HEK293T (cell line): ENCODE measurements around the gene GAB4.
"Not testable (repeated sequence)": the region's sequence is repeated elsewhere in the genome, so short reads cannot be mapped to it uniquely, and the experiment has no call there.

Source experiments
- CTCF ChIA-PET: fragments of 350-600 bp; formaldehyde crosslinking; extraction: SDS; loops from one replicate; lab custom pipeline; 2021; ENCODE audit warnings: antibody characterized with exemption, inconsistent platforms; lab: Yijun Ruan, JAX
- POLR2A ChIA-PET: fragments of 350-600 bp; formaldehyde crosslinking; extraction: SDS; loops from one replicate; lab custom pipeline; 2020; ENCODE audit warnings: antibody characterized with exemption, inconsistent platforms; lab: Yijun Ruan, JAX
- DNase-seq: peaks from one replicate; pipeline ENCODE4 v3.0.0; 2012; ENCODE audit warnings: mixed read lengths; ENCODE audit errors: extremely low spot score
- ARNT ChIP-seq: fragments of 450-650 bp; IDR thresholded peaks from 2 replicates; pipeline ENCODE4 v1.6.1; 2017; ENCODE audit warnings: mild to moderate bottlenecking
- BHLHE40 ChIP-seq: fragments of 450-650 bp; IDR thresholded peaks from 2 replicates; pipeline ENCODE4 v1.6.1; 2016; ENCODE audit warnings: mild to moderate bottlenecking, moderate library complexity, borderline replicate concordance
- CTBP1 ChIP-seq: fragments of 450-650 bp; IDR thresholded peaks from 2 replicates; pipeline ENCODE4 v1.6.1; 2016; ENCODE audit warnings: borderline replicate concordance
- ELF4 ChIP-seq: fragments of 450-650 bp; IDR thresholded peaks from 2 replicates; pipeline ENCODE4 v1.6.1; 2017; ENCODE audit warnings: antibody characterized with exemption
- FOXA1 ChIP-seq: fragments of 450-650 bp; IDR thresholded peaks from 2 replicates; pipeline ENCODE4 v1.6.1; 2016; ENCODE audit warnings: mild to moderate bottlenecking
- FOXK2 ChIP-seq: fragments of 450-650 bp; IDR thresholded peaks from 2 replicates; pipeline ENCODE4 v1.6.1; 2016; ENCODE audit warnings: mild to moderate bottlenecking
- FOXM1 ChIP-seq: fragments of 450-650 bp; IDR thresholded peaks from 2 replicates; pipeline ENCODE4 v1.6.1; 2017; ENCODE audit warnings: mild to moderate bottlenecking, borderline replicate concordance
- HDGF ChIP-seq: fragments of 450-650 bp; IDR thresholded peaks from 2 replicates; pipeline ENCODE4 v1.6.1; 2017; ENCODE audit warnings: antibody characterized with exemption, borderline replicate concordance
- LEF1 ChIP-seq: fragments of 450-650 bp; IDR thresholded peaks from 2 replicates; pipeline ENCODE4 v1.6.1; 2017; ENCODE audit warnings: mild to moderate bottlenecking, borderline replicate concordance
- NFRKB ChIP-seq: fragments of 450-650 bp; IDR thresholded peaks from 2 replicates; pipeline ENCODE4 v1.6.1; 2016; ENCODE audit warnings: mild to moderate bottlenecking, moderate library complexity
- PKNOX1 ChIP-seq: fragments of 450-650 bp; IDR thresholded peaks from 2 replicates; pipeline ENCODE4 v1.6.1; 2016
- SP1 ChIP-seq: fragments of 450-650 bp; IDR thresholded peaks from 2 replicates; pipeline ENCODE4 v1.6.1; 2017
- SUZ12 ChIP-seq: fragments of 450-650 bp; IDR thresholded peaks from 2 replicates; pipeline ENCODE4 v1.6.1; 2016; ENCODE audit warnings: mild to moderate bottlenecking
- TARDBP ChIP-seq: fragments of 450-650 bp; IDR thresholded peaks from 2 replicates; pipeline ENCODE4 v1.6.1; 2016
- ZNF384 ChIP-seq: fragments of 450-650 bp; IDR thresholded peaks from 2 replicates; pipeline ENCODE4 v1.6.1; 2016

Gene GAB4

GRCh38 chr22:17035976-17036841 is 28.2 kb upstream of the GAB4 start:
- CTCF ChIA-PET, POLR2A ChIA-PET, DNase-seq: not testable (repeated sequence)

GRCh38 chr22:17035246-17035645 is 27.2 kb upstream of the GAB4 start:
- CTCF ChIA-PET: no interaction called here
- no peak for DNase-seq

GRCh38 chr22:17034532-17034931 is 26.5 kb upstream of the GAB4 start:
- CTCF ChIA-PET, POLR2A ChIA-PET, DNase-seq: not testable (repeated sequence)

More at GRCh38 chr22:17035246-17035645, 27.2 kb upstream of the GAB4 start:
- TF ChIP-seq NFRKB: no peak
- TF ChIP-seq FOXM1: no peak
- no peak for TF ChIP-seq BHLHE40
- TF ChIP-seq FOXA1: no peak
- TF ChIP-seq ZNF384: no peak
- no peak for TF ChIP-seq ARNT
- no peak for TF ChIP-seq FOXK2
- no peak for TF ChIP-seq CTBP1
- TF ChIP-seq TARDBP: no peak
- TF ChIP-seq ELF4: no peak
- POLR2A ChIA-PET: no interaction called here

- POLR2A ChIA-PET, DNase-seq, CTCF ChIA-PET: not testable (repeated sequence)
Measured at GRCh38 chr22:17032277-17032676, 24.3 kb upstream of the GAB4 start.

- POLR2A ChIA-PET, DNase-seq, CTCF ChIA-PET: not testable (repeated sequence)
Measured at GRCh38 chr22:17024380-17024779, 16.4 kb upstream of the GAB4 start.

GRCh38 chr22:17015552-17015951 is 7.5 kb upstream of the GAB4 start:
- DNase-seq, CTCF ChIA-PET, POLR2A ChIA-PET: not testable (repeated sequence)

- CTCF ChIA-PET, DNase-seq, POLR2A ChIA-PET: not testable (repeated sequence)
Measured at GRCh38 chr22:17014101-17014440, 6.0 kb upstream of the GAB4 start.

GRCh38 chr22:17013396-17014100 is 5.5 kb upstream of the GAB4 start:
- TF ChIP-seq FOXM1 (no peak), SP1 (no peak), PKNOX1 (no peak), LEF1 (no peak)
- CTCF ChIA-PET: no interaction called here
- POLR2A ChIA-PET: no interaction called here
- peak; percentile 2 for DNase-seq

- TF ChIP-seq HDGF (no peak), SUZ12 (no peak), PKNOX1 (no peak)
- POLR2A ChIA-PET: no interaction called here
- peak; percentile 5 for DNase-seq
- CTCF ChIA-PET: interaction anchor here (1.0 kb wide), 1 partner anchor 95 kb away, joined by 4 read pairs; no protein-coding TSS in a partner anchor
Measured at GRCh38 chr22:17012267-17012666, 4.2 kb upstream of the GAB4 start.
